Panc1 (cell line): Measurements from ENCODE around the gene OTUB1.

ENCODE experiments used
- SIN3A ChIP-seq: IDR thresholded peaks from 2 replicates; pipeline ENCODE4 v1.6.1; 2012; ENCODE audit warnings: low read depth, mild to moderate bottlenecking, low read length, moderate library complexity, borderline replicate concordance; ENCODE audit not compliant: insufficient read depth
- TF ChIP-seq, protein P1 (sequence below): fragments of 450-650 bp; IDR thresholded peaks from 2 replicates; pipeline ENCODE4 v1.5.1; 2017; ENCODE audit warnings: mild to moderate bottlenecking

DNA sequence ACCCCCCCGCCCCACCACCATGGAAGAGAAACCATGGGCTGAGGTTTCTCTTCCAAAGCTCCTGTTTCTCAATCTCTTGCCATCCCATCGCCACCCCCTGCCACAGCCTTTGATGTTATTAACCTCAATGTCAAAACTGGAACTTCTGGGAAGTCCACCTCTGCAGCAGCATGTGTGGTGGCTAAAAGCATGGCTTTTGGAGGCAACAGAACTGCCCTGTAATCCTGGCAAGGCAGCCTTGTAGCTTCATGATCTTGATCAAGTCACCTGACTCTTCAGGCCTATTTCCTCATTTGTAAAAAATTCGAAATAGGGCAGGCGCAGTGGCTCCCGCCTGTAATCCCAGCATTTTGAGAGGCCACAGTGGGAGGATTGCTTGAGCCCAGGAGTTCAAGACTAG is 15.3 kb upstream of the OTUB1 start:
- TF ChIP-seq SIN3A = no peak
- TF ChIP-seq, protein P1, sequence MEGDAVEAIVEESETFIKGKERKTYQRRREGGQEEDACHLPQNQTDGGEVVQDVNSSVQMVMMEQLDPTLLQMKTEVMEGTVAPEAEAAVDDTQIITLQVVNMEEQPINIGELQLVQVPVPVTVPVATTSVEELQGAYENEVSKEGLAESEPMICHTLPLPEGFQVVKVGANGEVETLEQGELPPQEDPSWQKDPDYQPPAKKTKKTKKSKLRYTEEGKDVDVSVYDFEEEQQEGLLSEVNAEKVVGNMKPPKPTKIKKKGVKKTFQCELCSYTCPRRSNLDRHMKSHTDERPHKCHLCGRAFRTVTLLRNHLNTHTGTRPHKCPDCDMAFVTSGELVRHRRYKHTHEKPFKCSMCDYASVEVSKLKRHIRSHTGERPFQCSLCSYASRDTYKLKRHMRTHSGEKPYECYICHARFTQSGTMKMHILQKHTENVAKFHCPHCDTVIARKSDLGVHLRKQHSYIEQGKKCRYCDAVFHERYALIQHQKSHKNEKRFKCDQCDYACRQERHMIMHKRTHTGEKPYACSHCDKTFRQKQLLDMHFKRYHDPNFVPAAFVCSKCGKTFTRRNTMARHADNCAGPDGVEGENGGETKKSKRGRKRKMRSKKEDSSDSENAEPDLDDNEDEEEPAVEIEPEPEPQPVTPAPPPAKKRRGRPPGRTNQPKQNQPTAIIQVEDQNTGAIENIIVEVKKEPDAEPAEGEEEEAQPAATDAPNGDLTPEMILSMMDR = no peak
